A549 treated with dexamethasone at 1 μM for 4 hours (cell line): ENCODE measurements around the gene WDR46. TPM values are rescaled to one million over a fixed set of nuclear protein-coding genes. Genes with fewer than 3 reads are reported as not detected.

ENCODE experiments used
- total RNA-seq: library from RNA; stranded (reverse); fragments of 200-300 nt; extraction: Qiagen RNA extraction; gene quantifications from 5 replicates; pipeline ENCODE4 v1.2.3, GENCODE V29; 2022

The WDR46 gene, protein sequence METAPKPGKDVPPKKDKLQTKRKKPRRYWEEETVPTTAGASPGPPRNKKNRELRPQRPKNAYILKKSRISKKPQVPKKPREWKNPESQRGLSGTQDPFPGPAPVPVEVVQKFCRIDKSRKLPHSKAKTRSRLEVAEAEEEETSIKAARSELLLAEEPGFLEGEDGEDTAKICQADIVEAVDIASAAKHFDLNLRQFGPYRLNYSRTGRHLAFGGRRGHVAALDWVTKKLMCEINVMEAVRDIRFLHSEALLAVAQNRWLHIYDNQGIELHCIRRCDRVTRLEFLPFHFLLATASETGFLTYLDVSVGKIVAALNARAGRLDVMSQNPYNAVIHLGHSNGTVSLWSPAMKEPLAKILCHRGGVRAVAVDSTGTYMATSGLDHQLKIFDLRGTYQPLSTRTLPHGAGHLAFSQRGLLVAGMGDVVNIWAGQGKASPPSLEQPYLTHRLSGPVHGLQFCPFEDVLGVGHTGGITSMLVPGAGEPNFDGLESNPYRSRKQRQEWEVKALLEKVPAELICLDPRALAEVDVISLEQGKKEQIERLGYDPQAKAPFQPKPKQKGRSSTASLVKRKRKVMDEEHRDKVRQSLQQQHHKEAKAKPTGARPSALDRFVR
- total RNA-seq = 47.9 to 56.2 TPM (median 52.0 TPM) in 5 replicates

DNA sequence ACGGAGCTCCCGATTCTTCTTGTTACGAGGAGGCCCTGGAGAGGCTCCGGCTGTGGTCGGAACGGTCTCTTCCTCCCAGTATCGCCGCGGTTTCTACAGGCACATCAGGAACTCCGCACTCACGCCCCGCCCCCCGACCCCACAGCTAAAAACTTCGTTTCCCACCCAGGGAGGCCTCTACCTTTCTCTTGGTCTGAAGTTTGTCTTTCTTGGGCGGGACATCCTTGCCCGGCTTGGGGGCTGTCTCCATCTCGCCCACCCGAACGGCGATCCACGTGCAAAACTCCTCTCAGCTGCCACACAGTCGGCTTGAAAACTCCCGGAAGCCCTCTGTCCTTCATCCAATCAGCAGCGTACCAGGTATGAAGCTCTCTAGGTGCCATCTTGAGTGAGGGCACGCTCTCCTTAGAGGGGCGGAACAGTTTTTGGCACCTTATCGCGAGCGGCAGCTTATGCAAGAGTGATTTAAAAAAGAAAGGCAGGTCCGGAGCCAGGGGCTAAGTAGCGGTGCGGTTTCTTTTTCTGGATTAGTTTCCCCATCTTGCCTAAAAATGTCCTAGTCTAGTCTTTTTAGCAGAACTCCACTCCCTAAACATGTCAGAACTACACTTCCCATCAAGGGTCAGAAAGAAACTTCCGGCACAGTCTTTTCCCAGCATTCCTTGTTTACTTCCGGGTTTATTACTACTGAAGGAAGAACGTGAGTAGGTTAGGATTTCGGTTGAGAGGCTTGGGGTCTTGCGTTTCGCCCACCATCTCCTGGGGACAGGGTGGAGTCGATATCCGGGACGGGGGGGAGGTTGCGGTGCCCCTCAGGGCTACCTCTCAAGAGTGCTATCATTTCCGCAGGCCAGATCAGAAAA is at the start of gene WDR46, which contains the start of gene PFDN6:
TSS of gene WDR46 (minus strand) at position 319 of the 863 bp plus-strand sequence. CDS start at position 250, 69 bp downstream.
TSS of gene PFDN6 (plus strand) at position 681 of the 863 bp plus-strand sequence. CDS start 256 bp downstream, outside the sequence.

DNA sequence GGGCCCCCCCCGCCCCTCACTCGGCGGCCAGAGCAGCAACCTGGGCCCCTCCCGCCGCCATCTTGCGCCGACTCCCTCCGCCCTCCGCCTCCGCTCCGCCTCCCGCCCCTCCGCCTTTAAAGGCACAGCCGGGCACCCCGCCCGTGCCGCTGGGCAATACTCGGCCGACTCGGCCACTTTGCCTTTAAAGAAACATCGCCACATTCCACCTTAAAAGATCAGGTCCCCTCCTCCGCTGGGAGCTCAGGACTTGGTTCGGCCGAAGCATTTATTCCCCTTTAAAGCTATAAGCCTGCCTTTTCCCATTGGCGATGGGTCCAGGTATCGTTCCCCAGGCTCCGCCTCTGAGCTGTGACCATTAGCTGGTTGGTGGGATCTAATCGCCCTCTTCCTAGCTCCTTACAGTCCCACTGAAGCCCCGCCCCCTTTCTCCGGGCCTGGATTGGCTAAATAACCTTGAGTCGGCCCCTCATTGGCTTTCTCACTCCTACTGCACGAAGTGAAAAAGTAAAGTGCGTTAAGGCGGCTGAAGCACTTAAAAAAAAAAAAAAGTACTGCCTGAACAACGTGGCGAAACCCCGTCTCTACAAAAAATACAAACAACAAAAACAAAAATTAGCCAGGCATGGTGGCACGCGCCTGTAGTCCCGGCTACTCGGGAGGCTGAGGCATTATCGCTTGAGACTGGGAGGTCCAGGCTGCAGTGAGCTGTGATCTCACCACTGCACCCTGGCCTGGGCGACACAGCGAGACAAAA is 28.8 kb upstream of the WDR46 start, which contains the start of gene ZBTB22:
TSS of gene ZBTB22 (minus strand) at position 76 of the 757 bp plus-strand sequence. CDS start 828 bp downstream, outside the sequence.

GRCh38 chr6:33313709-33314514 is 24.9 kb upstream of the WDR46 start, which contains the start of gene TAPBP:
TSS of gene TAPBP (minus strand) at chr6:33314078. CDS start at chr6:33314041, 37 bp downstream.

DNA sequence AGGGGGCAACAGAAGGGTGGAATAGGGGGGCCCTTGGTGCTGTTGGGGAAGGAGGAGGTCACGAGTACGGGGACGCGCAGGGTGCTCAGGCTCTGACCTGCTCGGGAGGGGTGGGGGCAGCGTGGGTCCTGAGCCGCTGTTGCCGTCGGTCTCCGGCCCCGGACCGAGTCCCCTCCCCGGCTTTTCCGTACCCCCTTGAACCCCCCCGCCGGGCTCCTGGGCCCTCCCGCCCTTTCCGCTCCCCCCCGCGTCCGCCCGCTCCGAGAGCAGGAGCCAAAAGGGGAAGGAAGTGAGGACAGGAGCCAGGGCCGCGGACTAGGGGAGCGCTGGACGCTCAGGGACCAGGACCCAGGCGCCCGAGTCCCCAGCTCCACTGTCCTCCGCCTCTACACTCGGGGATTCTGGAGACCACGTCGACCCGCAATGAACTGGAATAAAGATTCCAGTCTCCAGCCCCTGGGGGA is 9.8 kb upstream of the WDR46 start, which contains the start of gene RGL2:
TSS of gene RGL2 (minus strand) at position 170 of the 464 bp plus-strand sequence. CDS start 332 bp downstream, outside the sequence.

GRCh38 chr6:33276864-33277662 is 12.0 kb downstream of the WDR46 start, which contains the start of gene B3GALT4:
TSS of gene B3GALT4 (plus strand) at chr6:33277123. CDS start at chr6:33277420, 297 bp downstream.

DNA sequence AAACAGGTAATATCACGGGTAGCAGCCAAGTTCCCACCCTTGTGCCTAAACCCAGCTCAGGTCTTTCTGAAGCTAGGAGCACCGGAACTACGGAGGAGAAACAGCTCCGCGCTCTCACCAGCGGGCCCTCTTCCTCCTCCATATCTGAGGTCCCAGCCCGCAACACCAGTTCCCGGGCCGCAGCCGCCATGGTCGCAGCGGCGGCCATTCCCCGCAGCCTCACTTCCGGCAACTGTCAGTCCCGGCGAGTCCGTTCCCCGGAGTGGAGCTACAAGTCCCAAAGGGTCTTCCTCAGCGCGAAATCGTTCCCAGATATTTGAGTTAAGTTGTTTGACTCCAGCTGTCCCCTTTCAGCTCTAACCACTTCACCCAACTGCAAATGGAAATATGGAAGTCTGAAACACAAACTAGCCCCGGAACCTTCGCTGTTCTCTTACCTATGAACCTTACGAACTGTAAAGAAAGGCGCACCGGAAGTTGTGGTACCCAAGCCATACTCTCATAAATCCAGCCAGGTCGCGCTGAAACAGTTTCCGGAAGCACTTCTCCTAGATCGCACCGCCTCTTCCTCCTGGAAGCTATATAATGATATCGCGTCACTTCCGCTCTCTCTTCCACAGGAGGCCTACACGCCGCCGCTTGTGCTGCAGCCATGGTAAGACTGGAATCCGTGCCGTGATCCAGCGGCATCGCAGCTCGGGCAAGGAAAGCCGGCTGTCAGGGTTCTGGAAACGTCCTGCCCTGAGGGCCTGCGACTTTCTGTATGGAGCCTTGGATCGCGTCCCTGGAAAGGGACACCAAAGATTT is 17.4 kb downstream of the WDR46 start, which contains the start of the genes RPS18 and VPS52:
TSS of gene RPS18 (plus strand) at position 608 of the 807 bp plus-strand sequence. CDS start at position 653, 45 bp downstream.
TSS of gene VPS52 (minus strand) at position 409 of the 807 bp plus-strand sequence. CDS start at position 208, 201 bp downstream.

Other genes starting within 250 kb of the WDR46 start
- gene HLA-DPA1, start 215.6 kb downstream of the WDR46 start, total RNA-seq = 0.09 to 0.11 TPM in 2 of 5 replicates, not detected in the others
- gene HLA-DPB1, start 213.2 kb downstream of the WDR46 start, total RNA-seq = not detected in 5 replicates
- 0.51 to 0.91 TPM (median 0.81 TPM) in 5 replicates for gene COL11A2, start 96.8 kb downstream of the WDR46 start, total RNA-seq
- 16.1 to 20.8 TPM (median 19.2 TPM) in 5 replicates for gene RXRB, start 88.6 kb downstream of the WDR46 start, total RNA-seq
- 103 to 110 TPM (median 108 TPM) in 5 replicates for gene SLC39A7, start 88.4 kb downstream of the WDR46 start, total RNA-seq
- 12.2 to 14.2 TPM (median 13.3 TPM) in 5 replicates for gene HSD17B8, start 84.6 kb downstream of the WDR46 start, total RNA-seq
- gene RING1, start 80.7 kb downstream of the WDR46 start, total RNA-seq = 21.2 to 24.5 TPM (median 23.0 TPM) in 5 replicates
- gene VPS52, start 17.4 kb downstream of the WDR46 start, total RNA-seq = 14.2 to 19.1 TPM (median 17.5 TPM) in 5 replicates
- gene RPS18, start 17.2 kb downstream of the WDR46 start, total RNA-seq = 2,103 to 2,754 TPM (median 2,159 TPM) in 5 replicates
- 0.44 to 0.85 TPM (median 0.71 TPM) in 5 replicates for gene B3GALT4, start 12.1 kb downstream of the WDR46 start, total RNA-seq
- gene PFDN6, start 362 bp upstream of the WDR46 start, total RNA-seq = 100 to 141 TPM (median 110 TPM) in 5 replicates
- gene RGL2, start 9.7 kb upstream of the WDR46 start, total RNA-seq = 8.6 to 14.7 TPM (median 12.5 TPM) in 5 replicates
- 33.4 to 52.9 TPM (median 47.7 TPM) in 5 replicates for gene TAPBP, start 24.8 kb upstream of the WDR46 start, total RNA-seq
- 2.3 to 3.4 TPM (median 2.9 TPM) in 5 replicates for gene ZBTB22, start 28.5 kb upstream of the WDR46 start, total RNA-seq
- 34.5 to 37.5 TPM (median 36.6 TPM) in 5 replicates for gene DAXX, start 33.7 kb upstream of the WDR46 start, total RNA-seq
- 35.6 to 45.1 TPM (median 44.0 TPM) in 5 replicates for gene KIFC1, start 102.6 kb upstream of the WDR46 start, total RNA-seq
- gene PHF1, start 121.8 kb upstream of the WDR46 start, total RNA-seq = 10.9 to 17.3 TPM (median 15.4 TPM) in 5 replicates
- gene CUTA, start 128.9 kb upstream of the WDR46 start, total RNA-seq = 167 to 223 TPM (median 192 TPM) in 5 replicates
- gene SYNGAP1, start 130.8 kb upstream of the WDR46 start, total RNA-seq = 2.4 to 9.2 TPM (median 4.1 TPM) in 5 replicates
- gene ZBTB9, start 165.3 kb upstream of the WDR46 start, total RNA-seq = 10.7 to 12.4 TPM (median 12.1 TPM) in 5 replicates